Spleen (tissue), 11 donors: Measurements from ENCODE around the gene CFAP45. TPM values are rescaled to one million over a fixed set of nuclear protein-coding genes. Genes with fewer than 3 reads are reported as not detected.

ENCODE experiments used
- DNase-seq: peaks from one replicate; pipeline ENCODE4 v3.0.0-alpha.2; 2020
- H3K27ac ChIP-seq, 8 donors: fragments of 200-600 bp; sonication (generic) in 7 of 8; 1 replicate in 4 of 8; 2 replicates in 4 of 8; pipeline versions ENCODE4 v1.5.0 to v1.8.0; 2016 to 2021; ENCODE audit warnings: inconsistent platforms in 4 of 8, mild to moderate bottlenecking in 4 of 8, moderate library complexity in 1 of 8
- H3K27me3 ChIP-seq, 7 donors: fragments of 200-600 bp; sonication (generic) in 6 of 7; replicated peaks in 1 of 7; 1 replicate in 4 of 7; 2 replicates in 3 of 7; pipeline versions ENCODE4 v1.5.0 to v1.8.0; 2016 to 2021; ENCODE audit warnings: inconsistent platforms in 3 of 7, mild to moderate bottlenecking in 1 of 7
- H3K36me3 ChIP-seq, 6 donors: fragments of 200-600 bp; sonication (generic) in 5 of 6; 1 replicate in 4 of 6; 2 replicates in 2 of 6; pipeline versions ENCODE4 v1.5.0 to v1.8.0; 2016 to 2021; ENCODE audit warnings: inconsistent platforms in 2 of 6
- H3K4me1 ChIP-seq, 6 donors: fragments of 200-600 bp; sonication (generic) in 5 of 6; 1 replicate in 3 of 6; 2 replicates in 3 of 6; pipeline versions ENCODE4 v1.5.0 to v1.8.0; 2016 to 2021; ENCODE audit warnings: inconsistent platforms in 3 of 6
- H3K4me3 ChIP-seq, 8 donors: fragments of 200-600 bp; sonication (generic) in 7 of 8; 1 replicate in 4 of 8; 2 replicates in 4 of 8; pipeline versions ENCODE4 v1.5.0 to v1.8.0; 2016 to 2021; ENCODE audit warnings: inconsistent platforms in 4 of 8, mild to moderate bottlenecking in 4 of 8, moderate library complexity in 2 of 8
- H3K9me3 ChIP-seq, 8 donors: fragments of 200-600 bp; sonication (generic) in 7 of 8; 1 replicate in 4 of 8; 2 replicates in 4 of 8; pipeline versions ENCODE4 v1.5.0 to v1.8.0; 2016 to 2021; ENCODE audit warnings: inconsistent platforms in 4 of 8
- CTCF ChIP-seq, 11 experiments: fragments of 200-600 bp in 7 of 11; fragments of 450-650 bp in 4 of 11; sonication (generic) in 4 of 11; IDR thresholded peaks in 8 of 11; conservative IDR thresholded peaks in 3 of 11; 1 replicate in 7 of 11; 2 replicates in 4 of 11; pipeline versions ENCODE4 v1.4.0 to v1.8.0; 2016 to 2021; ENCODE audit warnings: antibody characterized with exemption in 11 of 11, inconsistent platforms in 4 of 11, mild to moderate bottlenecking in 1 of 11
- POLR2A ChIP-seq, 3 donors: fragments of 450-650 bp; IDR thresholded peaks; one replicate each; pipeline ENCODE4 v1.5.1; 2017; ENCODE audit warnings: antibody characterized with exemption in 3 of 3, mild to moderate bottlenecking in 1 of 3
- POLR2AphosphoS5 ChIP-seq, 3 donors: sonication (generic); formaldehyde crosslinking; IDR thresholded peaks; one replicate each; pipeline ENCODE4 v1.5.1; 2017; ENCODE audit warnings: antibody characterized with exemption in 3 of 3
- WGBS, 5 donors: extraction: QIAGEN DNeasy Blood & Tissue Kit in 3 of 5; methylation state at CpG; one replicate each; pipeline versions ENCODE4 v1.1.5 to v1.1.7; 2013 to 2018; 5-methylcytosine and 5-hydroxymethylcytosine counted together
- intact Hi-C: fragments of 100-400 bp; cut with DNase I; formaldehyde crosslinking; loops from one replicate; pipeline ENCODE4 v1.15.0; 2023; ENCODE audit warnings: low total_unique reads
- polyA plus RNA-seq, 3 donors: library from polyadenylated mRNA; stranded (reverse); fragments of 200-250 nt; gene quantifications; one replicate each; pipeline ENCODE4 v1.2.1, GENCODE V29; 2013
- total RNA-seq, 7 donors: library from RNA; depleted of rRNA in 3 of 7; stranded (reverse); fragments of >200 nt in 3 of 7; fragmentation: NEBNext Ultra II Directional in 4 of 7; extraction: Animal tissue kit (Norgen Biotek cat#: 25700) in 4 of 7; gene quantifications; one replicate each; pipeline versions ENCODE4 v1.1.0 to v1.2.1, GENCODE V29; 2016 to 2021
- donor health status: healthy with polysubstance abuse.
- donor health status: DM: no; HTN: no; CAD: no; lungs with moderate emphysema.
- donor health status: DM: no; HTN: no; CAD: no.
- donor health status: Bipolar disorder and iron deficiency.
- donor health status: healthy.
- donor health status: DM: no; HTN: no; CAD: no.
- donor health status: DM: yes; HTN: yes; CAD: no.

CFAP45 gene
- total and polyA plus RNA-seq, 10 donors, result 0.58 to 3.0 (median 1.9) TPM

DNA sequence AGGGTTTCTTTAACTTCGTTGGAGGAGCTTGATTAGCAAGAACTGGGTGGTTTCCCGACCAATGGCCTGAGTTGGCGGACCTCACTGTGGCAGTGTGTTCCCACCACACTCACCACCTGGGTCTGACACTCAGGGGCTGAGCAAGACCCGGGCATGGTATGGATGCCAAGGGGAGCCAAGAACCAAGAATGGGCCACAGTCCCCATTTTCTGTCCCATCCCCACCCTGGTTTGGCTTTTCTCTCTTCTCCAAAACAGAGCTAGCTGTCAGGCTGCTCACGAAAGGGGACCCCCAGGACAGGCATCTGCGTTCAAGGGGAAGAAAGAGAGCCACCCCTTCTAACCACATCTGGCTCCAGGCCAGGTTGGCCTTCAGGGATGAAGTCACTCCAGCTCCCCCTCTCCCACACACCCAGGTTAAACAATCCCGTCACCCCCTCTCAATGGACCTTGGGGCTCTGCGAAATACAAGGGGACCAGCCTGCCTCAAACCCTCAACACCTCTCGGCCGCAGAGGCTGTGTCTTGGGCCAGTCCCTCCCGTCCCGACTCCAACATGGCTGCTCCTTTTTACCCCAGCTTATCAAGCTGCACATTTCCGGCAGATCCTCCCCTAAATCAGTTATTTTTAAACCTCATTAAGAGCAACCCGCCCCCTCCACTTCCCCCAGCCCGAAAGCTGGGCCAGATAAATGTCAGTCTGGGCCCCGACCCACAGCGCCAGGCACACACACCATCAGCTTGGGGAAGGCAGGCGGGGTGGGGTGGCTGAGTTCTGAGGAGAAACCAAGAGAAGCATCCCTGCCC, 21.9 kb upstream of the CFAP45 start:
- peaks cover 40 to 97% (median 67%) of the 10 kb centered on the region in 6 donors for H3K4me1 ChIP-seq
- intact Hi-C loops, result no loop called here
- WGBS, 5 donors, result 8 to 29% (median 18%) methylated on average over 18 of the region's 18 CpGs

DNA sequence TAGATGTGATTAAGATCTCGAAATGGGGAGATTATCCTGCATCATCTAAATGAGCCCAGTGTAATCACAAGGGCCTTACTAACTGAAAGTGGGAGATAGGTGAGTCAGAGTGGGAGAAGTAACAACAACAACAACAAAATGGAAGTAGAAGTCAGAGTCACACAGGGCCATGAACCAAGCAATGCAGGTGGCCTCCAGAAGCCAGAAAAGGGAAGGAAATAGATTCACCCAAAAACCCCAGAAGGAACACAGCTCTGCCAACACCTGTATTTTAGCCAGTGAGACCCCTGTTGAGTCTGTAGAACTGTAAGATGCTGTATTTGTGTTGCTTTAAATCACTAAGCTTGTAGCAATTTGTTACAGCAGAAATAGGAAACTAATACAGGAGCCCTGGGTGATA, 21.3 kb upstream of the CFAP45 start:
- peaks cover 7 to 50% (median 40%) of the 10 kb centered on the region in 6 donors for H3K36me3 ChIP-seq

More for the DNA sequence above, 21.9 kb upstream of the CFAP45 start:
- H3K4me3 ChIP-seq, result peak overlapping the region; percentile 76 to 100 (median 94)
- H3K9me3 ChIP-seq, result no peaks in the 10 kb centered on the region
- DNase-seq, result peak; percentile 82
- peak in 1 of 3 donors; percentile 36 for TF ChIP-seq POLR2A (IDR thresholded peaks at IDR 0.05)
- TF ChIP-seq CTCF (IDR thresholded peaks at IDR 0.05 in 8 of 11, conservative IDR thresholded peaks at IDR 0.05 in 3 of 11), result no peak
- peak in 2 of 3 donors; percentile 42 to 73 for TF ChIP-seq POLR2AphosphoS5 (IDR thresholded peaks at IDR 0.05)
- H3K27me3 ChIP-seq, result no peaks in the 10 kb centered on the region
- H3K27ac ChIP-seq, result peak overlapping the region; percentile 85 to 97 (median 95)
- H3K36me3 ChIP-seq, result peaks cover 7 to 44% (median 37%) of the 10 kb centered on the region in 6 donors

DNA sequence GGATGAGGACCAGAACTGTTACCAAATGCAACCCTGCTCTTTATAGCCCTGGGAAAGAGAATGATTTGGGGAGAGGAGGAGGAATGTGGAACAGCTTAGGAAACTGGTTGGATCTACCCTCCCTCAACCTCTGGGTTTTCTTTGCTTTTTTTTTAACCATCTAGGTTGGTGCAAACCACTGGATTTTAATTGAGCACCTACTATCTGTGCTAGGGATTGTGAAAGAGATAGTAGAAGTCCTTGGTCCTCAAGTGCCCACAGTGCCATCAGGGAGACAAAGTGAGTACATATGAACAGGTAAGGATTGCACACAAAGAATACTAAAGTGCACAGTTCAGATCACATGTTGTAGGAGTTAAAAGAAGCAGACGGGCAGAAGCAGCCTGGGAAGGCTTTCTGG, 20.7 kb upstream of the CFAP45 start:
- Histone ChIP-seq H3K4me3 (peak overlapping the region in 1 of 8 donors; percentile 76), H3K4me1 (peaks cover 32 to 98% (median 61%) of the 10 kb centered on the region in 6 donors), H3K27me3 (no peaks in the 10 kb centered on the region), H3K9me3 (no peaks in the 10 kb centered on the region), H3K36me3 (peaks cover 7 to 56% (median 40%) of the 10 kb centered on the region in 6 donors), H3K27ac (peak overlapping the region; percentile 85 to 97 (median 95))
- intact Hi-C loops, result no loop called here
- 59 to 86% (median 76%) methylated on average over 1 of the region's 1 CpG for WGBS, 5 donors
- TF ChIP-seq CTCF (IDR thresholded peaks at IDR 0.05 in 8 of 11, conservative IDR thresholded peaks at IDR 0.05 in 3 of 11) (no peak), POLR2A (IDR thresholded peaks at IDR 0.05) (no peak), POLR2AphosphoS5 (IDR thresholded peaks at IDR 0.05) (no peak)
- DNase-seq, result peak; percentile 5

More for the DNA sequence above, 21.3 kb upstream of the CFAP45 start:
- Histone ChIP-seq H3K9me3 (no peaks in the 10 kb centered on the region), H3K27ac (peak overlapping the region; percentile 85 to 97 (median 95)), H3K27me3 (no peaks in the 10 kb centered on the region), H3K4me3 (peak overlapping the region in 7 of 8 donors; percentile 76 to 100 (median 95)), H3K4me1 (peaks cover 38 to 98% (median 64%) of the 10 kb centered on the region in 6 donors)
- intact Hi-C loops, result no loop called here
- TF ChIP-seq POLR2AphosphoS5 (IDR thresholded peaks at IDR 0.05) (peak in 1 of 3 donors; percentile 38), CTCF (IDR thresholded peaks at IDR 0.05 in 8 of 11, conservative IDR thresholded peaks at IDR 0.05 in 3 of 11) (no peak)
- DNase-seq, result peak; percentile 11
- WGBS, 5 donors, result 25 to 49% (median 38%) methylated on average over 1 of the region's 1 CpG

DNA sequence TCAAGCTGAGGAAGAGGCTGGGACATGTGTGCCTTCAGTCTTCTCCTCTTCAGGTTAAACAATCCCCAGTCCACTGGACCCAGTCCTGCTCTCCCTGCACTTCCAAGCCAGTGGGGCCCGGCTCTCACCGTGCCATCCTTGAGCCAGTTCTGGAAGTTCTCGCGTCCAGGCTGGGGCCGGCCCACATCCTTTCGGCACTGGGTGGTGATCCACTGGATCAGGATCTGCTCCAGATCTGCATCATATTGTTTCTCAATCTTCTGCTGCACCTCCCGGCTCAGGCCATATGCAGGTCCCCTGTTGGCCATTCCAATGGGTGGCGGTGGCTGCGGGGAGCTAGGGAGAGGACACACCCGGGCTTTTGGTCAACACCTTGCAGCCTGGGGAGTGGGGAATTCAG, 20.2 kb upstream of the CFAP45 start:
- H3K36me3 ChIP-seq, result peaks cover 7 to 61% (median 41%) of the 10 kb centered on the region in 6 donors
- H3K4me3 ChIP-seq, result peak overlapping the region in 1 of 8 donors; percentile 76
- H3K27ac ChIP-seq, result peak overlapping the region in 5 of 8 donors; percentile 94 to 97 (median 96)
- TF ChIP-seq POLR2AphosphoS5 (IDR thresholded peaks at IDR 0.05) (peak in 2 of 3 donors; percentile 34 to 44), POLR2A (IDR thresholded peaks at IDR 0.05) (no peak), CTCF (IDR thresholded peaks at IDR 0.05 in 8 of 11, conservative IDR thresholded peaks at IDR 0.05 in 3 of 11) (no peak)
- H3K9me3 ChIP-seq, result no peaks in the 10 kb centered on the region
- peaks cover 32 to 97% (median 59%) of the 10 kb centered on the region in 6 donors for H3K4me1 ChIP-seq
- 79 to 88% (median 86%) methylated on average over 10 of the region's 10 CpGs for WGBS, 5 donors
- no peaks in the 10 kb centered on the region for H3K27me3 ChIP-seq
- peak; percentile 76 for DNase-seq
- intact Hi-C loops, result no loop called here
